SU-DHL-6 (cell line): ENCODE measurements around the gene DOCK10.

Source experiments
- EZH2phosphoT487 ChIP-seq: fragments of 200-600 bp; sonication (generic), shearing (Covaris generic); conservative IDR thresholded peaks from 2 replicates; pipeline ENCODE4 v1.6.1; 2018; ENCODE audit warnings: mild to moderate bottlenecking, antibody characterized with exemption, low read length, moderate library complexity, mixed read lengths
- TF ChIP-seq, protein P1 (sequence below): fragments of 200-600 bp; sonication (generic); IDR thresholded peaks from one replicate; pipeline ENCODE4 v1.5.1; 2017; ENCODE audit warnings: antibody characterized with exemption, mild to moderate bottlenecking, low read length, moderate library complexity; ENCODE audit not compliant: insufficient read depth, poor library complexity, severe bottlenecking

- TF ChIP-seq, protein P1, sequence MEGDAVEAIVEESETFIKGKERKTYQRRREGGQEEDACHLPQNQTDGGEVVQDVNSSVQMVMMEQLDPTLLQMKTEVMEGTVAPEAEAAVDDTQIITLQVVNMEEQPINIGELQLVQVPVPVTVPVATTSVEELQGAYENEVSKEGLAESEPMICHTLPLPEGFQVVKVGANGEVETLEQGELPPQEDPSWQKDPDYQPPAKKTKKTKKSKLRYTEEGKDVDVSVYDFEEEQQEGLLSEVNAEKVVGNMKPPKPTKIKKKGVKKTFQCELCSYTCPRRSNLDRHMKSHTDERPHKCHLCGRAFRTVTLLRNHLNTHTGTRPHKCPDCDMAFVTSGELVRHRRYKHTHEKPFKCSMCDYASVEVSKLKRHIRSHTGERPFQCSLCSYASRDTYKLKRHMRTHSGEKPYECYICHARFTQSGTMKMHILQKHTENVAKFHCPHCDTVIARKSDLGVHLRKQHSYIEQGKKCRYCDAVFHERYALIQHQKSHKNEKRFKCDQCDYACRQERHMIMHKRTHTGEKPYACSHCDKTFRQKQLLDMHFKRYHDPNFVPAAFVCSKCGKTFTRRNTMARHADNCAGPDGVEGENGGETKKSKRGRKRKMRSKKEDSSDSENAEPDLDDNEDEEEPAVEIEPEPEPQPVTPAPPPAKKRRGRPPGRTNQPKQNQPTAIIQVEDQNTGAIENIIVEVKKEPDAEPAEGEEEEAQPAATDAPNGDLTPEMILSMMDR = no peak
- TF ChIP-seq EZH2phosphoT487 = no peak
Observed at GRCh38 chr2:224959556-224959955, 82.7 kb downstream of the DOCK10 start.
